ENCODE measurements around the gene RBM47.
"Not testable (repeated sequence)": the region's sequence is repeated elsewhere in the genome, so short reads cannot be mapped to it uniquely, and the experiment has no call there.

The RBM47 gene

GRCh38 chr4:40525752-40526598, 103.7 kb downstream of the RBM47 start:
- H3K4me1 Mint-ChIP-seq (ENCODE audit: low read depth), result no peaks in the 10 kb centered on the region
- H3K27me3 Mint-ChIP-seq (ENCODE audit: low read depth), result no peaks in the 10 kb centered on the region
- no peaks in the 10 kb centered on the region for H3K9me3 Mint-ChIP-seq
- no peak overlapping the region for H3K4me3 Mint-ChIP-seq
- no peak overlapping the region for H3K27ac Mint-ChIP-seq
- H3K36me3 Mint-ChIP-seq (ENCODE audit: low read depth), result no peaks in the 10 kb centered on the region

DNA sequence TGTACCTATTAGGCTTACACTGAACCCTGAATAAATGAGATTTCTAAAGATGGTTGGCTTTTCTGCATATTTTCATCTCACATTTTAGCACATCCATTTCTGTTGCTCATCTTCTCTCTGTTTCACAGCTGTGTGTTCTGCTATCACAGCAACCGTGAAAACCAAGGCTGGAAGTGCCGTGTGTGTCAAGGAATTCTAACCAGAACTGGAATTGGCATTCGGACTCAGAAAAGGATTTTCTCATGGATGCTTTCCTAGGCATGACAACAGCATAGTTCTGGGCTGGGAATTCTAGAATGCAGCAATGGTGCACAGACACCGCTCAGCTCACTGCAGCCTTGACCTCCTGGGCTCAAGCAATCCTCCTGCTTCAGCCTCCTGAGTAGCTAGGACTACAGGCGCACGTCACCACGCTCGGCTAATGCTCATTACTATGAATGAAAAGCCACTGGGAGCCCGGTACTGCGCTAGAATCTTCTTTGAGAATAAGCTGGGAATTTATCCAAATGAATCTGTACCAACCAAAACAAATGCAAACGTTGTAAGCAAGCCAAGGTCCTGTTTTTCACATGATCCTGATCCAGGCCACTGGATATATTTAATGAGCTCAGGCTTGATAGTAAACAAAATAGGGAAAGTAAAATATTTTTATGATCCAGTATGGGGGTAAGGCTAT, 105.2 kb downstream of the RBM47 start:
- no peak overlapping the region for H3K27ac Mint-ChIP-seq
- no peaks in the 10 kb centered on the region for H3K4me1 Mint-ChIP-seq (ENCODE audit: low read depth)
- peaks cover 1% of the 10 kb centered on the region for H3K36me3 Mint-ChIP-seq (ENCODE audit: low read depth)
- no peaks in the 10 kb centered on the region for H3K9me3 Mint-ChIP-seq
- H3K4me3 Mint-ChIP-seq, result no peak overlapping the region
- no peaks in the 10 kb centered on the region for H3K27me3 Mint-ChIP-seq (ENCODE audit: low read depth)

DNA sequence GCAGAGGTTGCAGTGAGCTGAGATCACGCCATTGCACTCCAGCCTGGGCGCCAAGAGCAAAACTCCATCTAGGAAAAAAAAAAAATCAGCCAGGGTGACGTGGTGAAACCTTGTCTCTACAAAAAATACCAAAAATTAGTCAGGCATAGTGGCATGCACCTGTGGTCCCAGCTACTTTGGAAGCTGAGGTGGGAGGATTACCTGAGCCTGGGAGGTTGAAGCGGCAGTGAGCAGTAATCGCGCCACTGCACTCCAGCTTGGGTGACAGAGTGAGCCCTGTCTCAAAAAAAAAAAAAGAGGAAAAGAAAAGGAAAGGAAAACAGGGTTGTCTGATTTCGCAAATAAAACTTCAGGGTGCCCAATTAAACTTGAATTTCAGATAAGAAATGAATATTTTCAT, 106.1 kb downstream of the RBM47 start:
- H3K9me3 Mint-ChIP-seq, result no peaks in the 10 kb centered on the region
- no peaks in the 10 kb centered on the region for H3K27me3 Mint-ChIP-seq (ENCODE audit: low read depth)
- H3K27ac Mint-ChIP-seq, result no peak overlapping the region
- no peak overlapping the region for H3K4me3 Mint-ChIP-seq
- H3K4me1 Mint-ChIP-seq (ENCODE audit: low read depth), result no peaks in the 10 kb centered on the region
- H3K36me3 Mint-ChIP-seq (ENCODE audit: low read depth), result peaks cover 1% of the 10 kb centered on the region

GRCh38 chr4:40521957-40522356, 107.7 kb downstream of the RBM47 start:
- Mint-ChIP-seq H3K36me3 (ENCODE audit: low read depth) (peaks cover 1% of the 10 kb centered on the region), H3K4me3 (no peak overlapping the region), H3K9me3 (no peaks in the 10 kb centered on the region), H3K27ac (no peak overlapping the region), H3K27me3 (ENCODE audit: low read depth) (no peaks in the 10 kb centered on the region), H3K4me1 (ENCODE audit: low read depth) (peaks cover 1% of the 10 kb centered on the region)

- H3K36me3 Mint-ChIP-seq (ENCODE audit: low read depth), result peaks cover 5% of the 10 kb centered on the region
- H3K4me1 Mint-ChIP-seq (ENCODE audit: low read depth), result peaks cover 9% of the 10 kb centered on the region
- H3K4me3 Mint-ChIP-seq, result no peak overlapping the region
- H3K9me3 Mint-ChIP-seq, result no peaks in the 10 kb centered on the region
- no peak overlapping the region for H3K27ac Mint-ChIP-seq
- H3K27me3 Mint-ChIP-seq (ENCODE audit: low read depth), result no peaks in the 10 kb centered on the region
Observed at GRCh38 chr4:40520533-40520932, 109.1 kb downstream of the RBM47 start.

GRCh38 chr4:40517081-40517480, 112.6 kb downstream of the RBM47 start:
- not testable (repeated sequence) for H3K27ac Mint-ChIP-seq; H3K9me3 Mint-ChIP-seq; H3K36me3 Mint-ChIP-seq (ENCODE audit: low read depth); H3K4me3 Mint-ChIP-seq; H3K27me3 Mint-ChIP-seq (ENCODE audit: low read depth)
- H3K4me1 Mint-ChIP-seq (ENCODE audit: low read depth), result peaks cover 18% of the 10 kb centered on the region

GRCh38 chr4:40516651-40517050, 113.0 kb downstream of the RBM47 start:
- peaks cover 18% of the 10 kb centered on the region for H3K4me1 Mint-ChIP-seq (ENCODE audit: low read depth)
- peak overlapping the region; percentile 14 for H3K27ac Mint-ChIP-seq
- H3K36me3 Mint-ChIP-seq (ENCODE audit: low read depth), result peaks cover 7% of the 10 kb centered on the region
- no peaks in the 10 kb centered on the region for H3K27me3 Mint-ChIP-seq (ENCODE audit: low read depth)
- no peak overlapping the region for H3K4me3 Mint-ChIP-seq
- H3K9me3 Mint-ChIP-seq, result no peaks in the 10 kb centered on the region

DNA sequence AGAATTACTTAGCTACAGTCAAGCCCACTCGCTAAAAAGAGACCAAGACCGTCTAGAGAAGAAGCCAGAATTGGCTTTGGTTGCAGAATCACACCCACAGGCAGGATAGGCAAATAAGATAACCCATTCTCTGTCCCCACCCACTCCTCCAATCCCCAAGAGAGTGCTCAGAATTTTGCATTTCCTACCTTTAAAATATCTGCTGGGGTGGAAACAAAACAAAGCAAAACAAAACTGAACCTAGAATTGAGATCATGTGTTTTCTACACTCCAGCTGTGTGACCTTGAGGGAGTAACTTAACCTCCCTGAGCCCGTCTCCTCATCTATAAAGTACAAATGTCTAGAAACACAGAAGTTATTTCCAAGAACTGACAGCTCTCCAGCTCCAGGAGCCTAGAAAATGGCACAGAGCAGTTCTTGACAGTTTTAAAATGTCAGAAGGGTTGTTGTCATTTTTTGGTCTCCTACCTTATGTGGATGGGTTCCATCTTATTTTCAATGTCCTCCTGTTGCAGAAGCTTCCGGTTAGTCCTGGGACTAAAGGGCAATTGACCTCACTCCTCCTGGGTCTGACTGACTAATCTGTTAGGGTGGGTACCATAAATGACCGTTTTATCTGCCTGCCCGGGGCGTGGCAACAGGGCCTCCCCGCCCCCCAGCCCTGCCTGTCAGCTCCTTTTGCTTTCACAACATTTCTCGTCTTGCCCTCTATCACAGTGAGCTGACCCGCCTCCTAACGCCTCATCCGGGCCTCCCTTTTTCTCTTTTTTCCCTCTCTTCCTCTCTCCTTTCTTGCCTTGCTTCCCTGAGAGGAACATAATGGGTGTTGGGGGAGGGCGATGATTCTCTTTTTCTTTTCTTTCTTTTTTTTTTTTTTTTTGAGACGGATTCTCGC, 114.0 kb downstream of the RBM47 start:
- H3K27ac Mint-ChIP-seq, result peak overlapping the region; percentile 58
- H3K9me3 Mint-ChIP-seq, result no peaks in the 10 kb centered on the region
- H3K4me1 Mint-ChIP-seq (ENCODE audit: low read depth), result peaks cover 18% of the 10 kb centered on the region
- no peaks in the 10 kb centered on the region for H3K27me3 Mint-ChIP-seq (ENCODE audit: low read depth)
- peaks cover 7% of the 10 kb centered on the region for H3K36me3 Mint-ChIP-seq (ENCODE audit: low read depth)
- no peak overlapping the region for H3K4me3 Mint-ChIP-seq

- Mint-ChIP-seq H3K4me1 (ENCODE audit: low read depth) (peaks cover 18% of the 10 kb centered on the region), H3K27me3 (ENCODE audit: low read depth) (no peaks in the 10 kb centered on the region), H3K27ac (no peak overlapping the region), H3K9me3 (no peaks in the 10 kb centered on the region), H3K36me3 (ENCODE audit: low read depth) (peaks cover 6% of the 10 kb centered on the region), H3K4me3 (no peak overlapping the region)
Observed at GRCh38 chr4:40515037-40515397, 114.6 kb downstream of the RBM47 start.

DNA sequence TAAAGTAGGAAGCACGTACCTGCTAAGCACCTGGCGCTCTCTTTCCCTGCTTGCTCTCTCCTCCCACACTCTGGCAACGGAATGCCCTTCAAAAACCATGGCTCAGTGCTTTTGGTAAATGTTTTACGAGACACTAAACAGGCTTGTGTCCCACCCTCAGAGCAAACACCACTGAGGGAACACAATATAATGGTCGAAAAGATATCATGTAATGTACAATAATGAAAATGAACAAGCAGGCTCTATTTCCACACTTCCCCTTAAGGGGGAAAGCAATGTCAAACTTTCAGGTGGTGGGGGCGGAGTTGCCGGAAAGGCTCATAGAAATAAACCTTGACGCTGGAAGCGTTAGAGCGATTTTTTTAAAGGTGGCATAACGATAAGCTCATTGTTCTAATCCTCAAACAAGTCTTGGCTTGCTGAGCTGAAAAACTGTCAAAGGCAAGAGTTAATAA, 115.1 kb downstream of the RBM47 start:
- peaks cover 18% of the 10 kb centered on the region for H3K4me1 Mint-ChIP-seq (ENCODE audit: low read depth)
- H3K9me3 Mint-ChIP-seq, result no peaks in the 10 kb centered on the region
- no peak overlapping the region for H3K27ac Mint-ChIP-seq
- no peaks in the 10 kb centered on the region for H3K27me3 Mint-ChIP-seq (ENCODE audit: low read depth)
- no peak overlapping the region for H3K4me3 Mint-ChIP-seq
- H3K36me3 Mint-ChIP-seq (ENCODE audit: low read depth), result peaks cover 6% of the 10 kb centered on the region

GRCh38 chr4:40511036-40511614, 118.5 kb downstream of the RBM47 start:
- Mint-ChIP-seq H3K4me3 (no peak overlapping the region), H3K4me1 (ENCODE audit: low read depth) (peaks cover 14% of the 10 kb centered on the region), H3K36me3 (ENCODE audit: low read depth) (peaks cover 6% of the 10 kb centered on the region), H3K27me3 (ENCODE audit: low read depth) (no peaks in the 10 kb centered on the region), H3K27ac (no peak overlapping the region), H3K9me3 (no peaks in the 10 kb centered on the region)

- H3K27ac Mint-ChIP-seq, result no peak overlapping the region
- H3K36me3 Mint-ChIP-seq (ENCODE audit: low read depth), result peaks cover 4% of the 10 kb centered on the region
- H3K27me3 Mint-ChIP-seq (ENCODE audit: low read depth), result no peaks in the 10 kb centered on the region
- H3K4me3 Mint-ChIP-seq, result no peak overlapping the region
- peaks cover 8% of the 10 kb centered on the region for H3K4me1 Mint-ChIP-seq (ENCODE audit: low read depth)
- no peaks in the 10 kb centered on the region for H3K9me3 Mint-ChIP-seq
Observed at GRCh38 chr4:40507977-40508376, 121.7 kb downstream of the RBM47 start.

DNA sequence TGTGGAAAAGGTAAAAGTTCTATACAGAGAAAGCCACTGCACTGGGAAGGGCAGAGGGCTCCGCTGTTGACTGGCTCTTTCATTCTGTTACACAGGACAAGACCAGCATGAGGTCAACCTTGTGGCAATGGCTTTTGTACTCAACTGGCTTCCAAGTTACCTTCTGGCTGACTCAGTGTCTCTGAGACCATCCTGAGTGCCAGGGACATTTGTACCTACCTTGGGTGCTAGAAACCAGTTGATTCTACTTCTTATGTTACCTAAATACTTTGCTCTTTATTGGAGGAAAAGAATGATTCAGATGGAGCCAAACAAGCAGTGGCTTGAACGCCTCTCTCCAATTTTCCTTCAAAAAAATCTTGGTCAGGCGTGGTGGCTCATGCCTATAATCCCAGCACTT, 123.2 kb downstream of the RBM47 start:
- peaks cover 16% of the 10 kb centered on the region for H3K4me1 Mint-ChIP-seq (ENCODE audit: low read depth)
- peaks cover 4% of the 10 kb centered on the region for H3K36me3 Mint-ChIP-seq (ENCODE audit: low read depth)
- H3K27ac Mint-ChIP-seq, result no peak overlapping the region
- H3K9me3 Mint-ChIP-seq, result no peaks in the 10 kb centered on the region
- no peaks in the 10 kb centered on the region for H3K27me3 Mint-ChIP-seq (ENCODE audit: low read depth)
- no peak overlapping the region for H3K4me3 Mint-ChIP-seq

- Mint-ChIP-seq H3K9me3 (no peaks in the 10 kb centered on the region), H3K27ac (no peak overlapping the region), H3K4me3 (no peak overlapping the region), H3K36me3 (ENCODE audit: low read depth) (peaks cover 5% of the 10 kb centered on the region), H3K4me1 (ENCODE audit: low read depth) (peaks cover 16% of the 10 kb centered on the region), H3K27me3 (ENCODE audit: low read depth) (no peaks in the 10 kb centered on the region)
Observed at GRCh38 chr4:40506066-40506465, 123.6 kb downstream of the RBM47 start.

All from T-helper 1 cell treated with Interleukin-12 subunit alpha and Interleukin-12 subunit beta and Interleukin-4 antibody, amounts not matched to agents 30 μg/mL and 1 μg/mL, for 36 hours (primary cell).